ENCODE measurements around the gene PAM.
A peak's percentile ranks its signal among the peaks of the same experiment; 100 is the strongest.

The PAM gene

DNA sequence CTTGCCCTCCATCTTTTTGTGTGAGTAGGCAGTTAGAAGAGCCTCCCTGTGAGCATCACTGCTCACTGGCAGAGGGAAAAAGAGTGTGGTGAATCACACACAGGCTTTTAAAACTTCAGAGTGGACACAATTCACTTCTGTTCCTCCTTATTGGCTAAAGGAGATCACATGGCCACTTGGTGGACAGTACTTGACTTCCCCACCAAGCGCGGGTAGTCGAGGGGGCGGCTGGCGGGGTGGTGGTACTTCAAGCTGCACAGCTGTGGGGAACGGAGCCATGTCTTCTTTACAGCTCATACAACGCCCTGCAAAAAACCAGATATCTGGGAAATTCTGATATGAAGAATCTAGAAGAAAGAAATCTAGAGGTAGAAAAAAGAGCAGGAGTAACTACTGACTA is 95.4 kb downstream of the PAM start:
- no peak for DNase-seq (ENCODE audit: low read depth)
- TF ChIP-seq, protein P1, sequence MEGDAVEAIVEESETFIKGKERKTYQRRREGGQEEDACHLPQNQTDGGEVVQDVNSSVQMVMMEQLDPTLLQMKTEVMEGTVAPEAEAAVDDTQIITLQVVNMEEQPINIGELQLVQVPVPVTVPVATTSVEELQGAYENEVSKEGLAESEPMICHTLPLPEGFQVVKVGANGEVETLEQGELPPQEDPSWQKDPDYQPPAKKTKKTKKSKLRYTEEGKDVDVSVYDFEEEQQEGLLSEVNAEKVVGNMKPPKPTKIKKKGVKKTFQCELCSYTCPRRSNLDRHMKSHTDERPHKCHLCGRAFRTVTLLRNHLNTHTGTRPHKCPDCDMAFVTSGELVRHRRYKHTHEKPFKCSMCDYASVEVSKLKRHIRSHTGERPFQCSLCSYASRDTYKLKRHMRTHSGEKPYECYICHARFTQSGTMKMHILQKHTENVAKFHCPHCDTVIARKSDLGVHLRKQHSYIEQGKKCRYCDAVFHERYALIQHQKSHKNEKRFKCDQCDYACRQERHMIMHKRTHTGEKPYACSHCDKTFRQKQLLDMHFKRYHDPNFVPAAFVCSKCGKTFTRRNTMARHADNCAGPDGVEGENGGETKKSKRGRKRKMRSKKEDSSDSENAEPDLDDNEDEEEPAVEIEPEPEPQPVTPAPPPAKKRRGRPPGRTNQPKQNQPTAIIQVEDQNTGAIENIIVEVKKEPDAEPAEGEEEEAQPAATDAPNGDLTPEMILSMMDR (IDR thresholded peaks at IDR 0.05; ENCODE audit: insufficient read depth, low read depth, low read length, missing control alignments): no peak

DNA sequence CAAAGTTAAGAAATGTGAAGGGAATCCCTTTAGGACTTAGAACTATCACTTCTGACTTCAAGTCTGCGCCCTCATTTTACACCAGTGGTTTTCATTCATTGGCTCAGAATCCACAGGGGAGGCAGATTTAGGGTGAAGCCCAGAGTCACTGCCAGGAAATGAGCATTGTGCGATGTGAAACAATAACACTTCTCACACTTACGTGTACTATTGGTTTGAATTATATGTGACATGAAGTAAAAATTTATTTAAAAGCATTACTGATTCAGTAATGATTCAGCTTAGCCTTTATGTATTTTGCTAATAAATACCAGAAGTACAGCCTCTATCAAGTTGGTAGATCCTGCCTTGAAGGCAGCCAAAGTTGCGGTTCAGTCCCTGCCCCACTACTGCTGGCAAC is 98.6 kb downstream of the PAM start:
- no peak overlapping the region for H3K4me3 ChIP-seq (ENCODE audit: low read length)
- no peak for DNase-seq (ENCODE audit: low read depth)
- TF ChIP-seq, protein P1 (IDR thresholded peaks at IDR 0.05; ENCODE audit: insufficient read depth, low read depth, low read length, missing control alignments): no peak

More for the DNA sequence above, 95.4 kb downstream of the PAM start:
- H3K4me3 ChIP-seq (ENCODE audit: low read length): no peak overlapping the region

DNA sequence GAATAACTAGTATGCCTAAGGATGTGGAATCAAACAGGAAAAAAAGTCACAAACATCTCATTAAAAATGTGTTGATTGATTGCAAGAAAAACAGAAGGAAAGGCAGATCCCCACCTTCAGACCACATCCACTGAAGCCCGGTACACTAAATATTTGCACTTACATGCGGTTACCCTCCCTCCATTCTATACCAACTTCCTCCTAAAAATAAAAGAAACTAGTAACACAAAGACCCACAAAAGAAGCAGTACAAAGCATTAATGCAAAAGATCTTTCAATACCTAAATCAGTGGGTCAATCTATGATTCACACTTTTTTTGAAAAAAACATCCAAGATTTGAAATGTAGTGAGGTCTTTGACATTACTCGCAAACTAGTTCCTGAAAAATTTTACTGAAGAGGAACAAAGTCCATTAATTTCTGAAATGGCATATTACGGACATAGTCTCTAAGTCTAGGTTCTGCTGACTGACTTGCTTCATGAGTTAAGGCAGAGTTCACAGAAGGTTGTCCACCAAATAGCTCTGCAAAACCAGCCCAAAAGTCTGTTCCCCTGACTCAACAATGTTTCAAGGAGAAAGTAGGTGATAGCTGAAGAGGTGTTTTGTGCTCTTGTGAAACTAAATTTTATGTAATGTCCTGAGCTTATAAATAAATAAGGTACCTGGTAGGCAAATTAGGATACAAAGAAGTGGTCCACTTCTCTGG is 100.7 kb downstream of the PAM start:
- no peak overlapping the region for H3K4me3 ChIP-seq (ENCODE audit: low read length)
- TF ChIP-seq, protein P1 (IDR thresholded peaks at IDR 0.05; ENCODE audit: insufficient read depth, low read depth, low read length, missing control alignments): no peak
- DNase-seq (ENCODE audit: low read depth): no peak

DNA sequence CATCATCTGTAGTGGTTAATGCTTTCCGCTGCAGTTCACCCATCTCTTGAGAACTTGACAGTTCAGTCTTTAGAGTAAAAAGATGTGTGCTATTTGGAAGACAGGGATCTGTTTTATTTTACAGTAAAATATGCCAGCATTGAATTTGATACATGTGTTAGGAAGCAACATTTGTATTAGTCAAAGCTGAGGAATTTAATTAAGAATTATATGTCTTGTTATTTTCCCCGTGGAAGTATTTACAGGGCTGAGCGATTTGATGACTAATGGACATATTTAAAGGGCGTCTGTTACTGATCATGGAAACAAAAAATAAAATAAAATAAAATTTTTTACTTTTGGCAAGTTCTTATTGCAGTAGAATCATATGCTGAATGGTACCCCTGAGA is 101.3 kb downstream of the PAM start:
- peak; percentile 42 for DNase-seq (ENCODE audit: low read depth)
- TF ChIP-seq, protein P1 (IDR thresholded peaks at IDR 0.05; ENCODE audit: insufficient read depth, low read depth, low read length, missing control alignments): no peak
- no peak overlapping the region for H3K4me3 ChIP-seq (ENCODE audit: low read length)

DNA sequence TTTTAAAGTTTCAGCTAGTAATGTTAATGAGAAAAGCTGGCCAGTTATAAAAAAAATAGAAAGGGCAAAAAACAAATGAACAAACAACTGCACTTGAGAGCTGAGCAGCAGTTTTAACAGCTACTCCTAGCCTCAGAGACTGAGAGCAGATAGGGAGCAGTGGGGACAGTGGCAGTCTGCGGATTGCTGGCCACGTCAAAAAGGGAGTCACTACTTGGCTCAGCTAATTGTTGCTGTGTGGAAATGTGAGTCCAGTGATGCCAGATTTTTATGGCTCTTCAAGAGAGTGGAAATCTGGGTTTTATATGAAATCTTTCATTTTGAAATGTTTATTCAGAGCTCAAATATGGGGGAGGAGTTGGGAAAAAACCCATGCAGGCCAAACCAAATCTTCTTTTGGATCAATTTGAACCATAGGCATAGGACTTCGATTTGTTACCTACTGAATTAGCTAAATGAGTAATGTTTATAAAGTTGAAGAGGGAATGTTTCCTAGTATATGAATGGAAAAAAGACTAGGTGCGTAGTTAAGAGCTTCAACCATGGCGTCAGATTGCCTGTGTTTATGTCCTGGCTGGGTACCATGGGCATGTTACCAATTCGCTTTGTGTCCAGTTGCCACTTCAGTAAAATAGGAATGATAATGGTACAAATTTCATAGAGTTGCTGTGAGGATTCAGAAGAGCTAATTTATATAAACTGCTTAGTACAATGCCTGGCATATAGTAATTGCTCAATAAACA is 102.1 kb downstream of the PAM start:
- no peak overlapping the region for H3K4me3 ChIP-seq (ENCODE audit: low read length)
- DNase-seq (ENCODE audit: low read depth): no peak
- TF ChIP-seq, protein P1 (IDR thresholded peaks at IDR 0.05; ENCODE audit: insufficient read depth, low read depth, low read length, missing control alignments): no peak

DNA sequence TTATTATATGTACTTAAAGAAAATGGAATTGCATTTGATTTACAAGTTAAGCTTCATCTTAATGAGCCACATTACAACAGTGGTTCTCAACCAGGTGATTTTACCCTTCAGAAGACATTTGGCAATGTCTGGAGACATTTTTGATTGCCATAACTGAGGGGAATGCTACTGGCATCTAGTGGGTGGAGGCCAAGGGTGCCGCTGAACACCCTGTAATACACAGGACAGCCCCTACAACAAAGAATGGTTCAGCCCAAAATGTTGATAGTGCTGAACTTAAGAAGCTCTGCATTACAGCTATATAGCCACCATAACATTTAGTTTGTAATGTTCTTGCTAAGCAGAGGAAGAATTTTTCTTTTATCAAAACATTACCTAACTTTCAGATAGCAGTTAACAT is 103.1 kb downstream of the PAM start:
- no peak overlapping the region for H3K4me3 ChIP-seq (ENCODE audit: low read length)
- TF ChIP-seq, protein P1 (IDR thresholded peaks at IDR 0.05; ENCODE audit: insufficient read depth, low read depth, low read length, missing control alignments): no peak
- no peak for DNase-seq (ENCODE audit: low read depth)
